HG03439 (cell line): ENCODE results near the gene KHSRP.
"Not testable (repeated sequence)": the region's sequence is repeated elsewhere in the genome, so short reads cannot be mapped to it uniquely, and the experiment has no call there.

Experiments used
- ATAC-seq: cut with Tn5 transposase; IDR thresholded peaks from one replicate; pipeline ENCODE4 v1.9.1; 2021; ENCODE audit warnings: mild to moderate bottlenecking, moderate library complexity; ENCODE audit not compliant: unreplicated experiment

The KHSRP gene

GRCh38 chr19:6418562-6418932 is 6.1 kb downstream of the KHSRP start:
- ATAC-seq = no peak

- ATAC-seq = no peak
These were observed 6.7 kb downstream of the KHSRP start for GRCh38 chr19:6417713-6418561.

GRCh38 chr19:6416658-6417405 is 7.8 kb downstream of the KHSRP start:
- no peak for ATAC-seq

- no peak for ATAC-seq
These were observed 8.9 kb downstream of the KHSRP start for GRCh38 chr19:6415591-6416190.

- ATAC-seq = no peak
These were observed 9.6 kb downstream of the KHSRP start for GRCh38 chr19:6414793-6415590.

GRCh38 chr19:6413721-6414643 is 10.6 kb downstream of the KHSRP start:
- no peak for ATAC-seq

- no peak for ATAC-seq
These were observed 11.3 kb downstream of the KHSRP start for GRCh38 chr19:6413291-6413690.

- ATAC-seq = no peak
These were observed 12.0 kb downstream of the KHSRP start for GRCh38 chr19:6412447-6413091.

- ATAC-seq = no peak
These were observed 12.6 kb downstream of the KHSRP start for GRCh38 chr19:6412061-6412446.

GRCh38 chr19:6409346-6409745 is 15.3 kb downstream of the KHSRP start:
- ATAC-seq = no peak

GRCh38 chr19:6406401-6406800 is 18.2 kb downstream of the KHSRP start:
- ATAC-seq = no peak

GRCh38 chr19:6402837-6403608 is 21.6 kb downstream of the KHSRP start:
- ATAC-seq = no peak

GRCh38 chr19:6402058-6402457 is 22.6 kb downstream of the KHSRP start:
- ATAC-seq = no peak

GRCh38 chr19:6400062-6400944 is 24.3 kb downstream of the KHSRP start:
- ATAC-seq = not testable (repeated sequence)

- no peak for ATAC-seq
These were observed 28.3 kb downstream of the KHSRP start for GRCh38 chr19:6396305-6396704.

GRCh38 chr19:6394831-6395230 is 29.8 kb downstream of the KHSRP start:
- no peak for ATAC-seq

- ATAC-seq = no peak
These were observed 30.6 kb downstream of the KHSRP start for GRCh38 chr19:6393983-6394412.
